ENCODE measurements around the gene RPS6KA6.

GRCh38 chrX:84168095-84168494 lies 19.9 kb downstream of the RPS6KA6 start:
- TF ChIP-seq CTCF (IDR thresholded peaks at IDR 0.05; ENCODE audit: insufficient read depth, low read depth, low read length) (no peak), EZH2 (IDR thresholded peaks at IDR 0.05; ENCODE audit: insufficient read depth, low read length) (no peak)
